Measurements from ENCODE around the gene METTL9. TPM values are rescaled to one million over a fixed set of nuclear protein-coding genes. Genes with fewer than 3 reads are reported as not detected.

METTL9 gene
- polyA plus RNA-seq, 3 donors: 181 to 400 (median 373) TPM

- Mint-ChIP-seq H3K27me3 (ENCODE audit: low read depth in 3 of 3) (peaks cover 1 to 4% (median 4%) of the 10 kb centered on the region in 3 donors), H3K9me3 (peaks cover 0 to 5% (median 0%) of the 10 kb centered on the region in 7 donors), H3K36me3 (no peaks in the 10 kb centered on the region), H3K4me3 (no peak overlapping the region), H3K4me1 (peaks cover 12% of the 10 kb centered on the region), H3K27ac (no peak overlapping the region)
- no peaks in the 10 kb centered on the region for H3K79me2 ChIP-seq (ENCODE audit: insufficient read depth, low read length)
- no peak overlapping the region for H3K9ac ChIP-seq (ENCODE audit: insufficient read depth, low read length, poor library complexity, severe bottlenecking)
- peaks cover 18 to 24% of the 10 kb centered on the region in 2 donors for H3K4me1 ChIP-seq (ENCODE audit: control insufficient read depth in 1 of 2, insufficient read depth in 2 of 2, low read length in 2 of 2)
- H3K4me2 ChIP-seq (replicated peaks; ENCODE audit: extremely low read depth, low read length, poor library complexity, severe bottlenecking): no peak overlapping the region
- H3K27me3 ChIP-seq (ENCODE audit: control insufficient read depth in 2 of 2, insufficient read depth in 2 of 2, low read length in 2 of 2): no peaks in the 10 kb centered on the region
- H2AFZ ChIP-seq (ENCODE audit: insufficient read depth, low read depth, low read length, poor library complexity, severe bottlenecking): no peak overlapping the region
- TF ChIP-seq CTCF (IDR thresholded peaks at IDR 0.05): no peak
- no peaks in the 10 kb centered on the region for H3K36me3 ChIP-seq (replicated peaks in 1 of 2; ENCODE audit: control insufficient read depth in 1 of 2, insufficient read depth in 2 of 2, low read length in 2 of 2)
- no peaks in the 10 kb centered on the region for H3K9me3 ChIP-seq (replicated peaks in 1 of 2; ENCODE audit: control insufficient read depth in 1 of 2, insufficient read depth in 1 of 2, low read length in 2 of 2)
- no peak overlapping the region for H3K4me3 ChIP-seq (replicated peaks in 1 of 3; ENCODE audit: low read depth in 2 of 3, low read length in 3 of 3)
- H4K20me1 ChIP-seq (ENCODE audit: insufficient read depth, low read length): no peaks in the 10 kb centered on the region
- H3K27ac ChIP-seq (ENCODE audit: low read depth in 1 of 2, low read length in 2 of 2): no peak overlapping the region
- 96% methylated on average over 3 of the region's 6 CpGs for WGBS (ENCODE audit: insufficient coverage)
- intact Hi-C loops (cut with micrococcal nuclease): loop anchor here (5.0 kb wide), 3 partner anchors 42 to 62 kb away; partner anchors contain the start of gene OTOA (in 1 of the 2)
- DNase-seq: no peak
Measured at GRCh38 chr16:21704733-21705132, 105.4 kb downstream of the METTL9 start.

Small RNAs within 50 kb of the gene (small RNA-seq; reads per million reads assigned to genes)
- not detected for gene RF00478 (ENCODE audit: insufficient read length, low read depth)
- 1.2 reads per million for gene RNU6-1005P (ENCODE audit: insufficient read length, low read depth)
- gene RNU6-196P (ENCODE audit: insufficient read length, low read depth): not detected

Other genes starting within 250 kb of the METTL9 start
- gene IGSF6, start 53.0 kb downstream of the METTL9 start, polyA plus RNA-seq: 100 to 1,000 TPM in 2 of 3 donors, 10 to 100 TPM in 1; 86.2 to 276 (median 159) TPM
- under 1 TPM; 0.11 to 0.23 (median 0.21) TPM for gene OTOA, start 64.4 kb downstream of the METTL9 start, polyA plus RNA-seq

Measured in CD14-positive monocyte (primary cell).